ENCODE measurements around the gene FAM228B.

- TF ChIP-seq CTCF (conservative IDR thresholded peaks at IDR 0.05; ENCODE audit: low read length), result no peak
- TF ChIP-seq EZH2phosphoT487 (IDR thresholded peaks at IDR 0.05; ENCODE audit: borderline replicate concordance), result no peak
Measured at GRCh38 chr2:24190503-24190902, 67.2 kb downstream of the FAM228B start.

All from Loucy (cell line).